Vagina (tissue), 2 donors: ENCODE measurements around the gene CX3CL1.

Experiments used
- CTCF ChIP-seq, 3 experiments: fragments of 450-650 bp in 2 of 3; fragments of 200-600 bp in 1 of 3; sonication (generic) in 1 of 3; IDR thresholded peaks; one replicate each; pipeline ENCODE4 v1.5.1; 2017 to 2019; ENCODE audit warnings: antibody characterized with exemption in 3 of 3, mild to moderate bottlenecking in 2 of 3, moderate library complexity in 2 of 3
- POLR2A ChIP-seq, 2 donors: fragments of 450-650 bp; IDR thresholded peaks; one replicate each; pipeline ENCODE4 v1.6.1; 2017; ENCODE audit warnings: antibody characterized with exemption in 2 of 2, mild to moderate bottlenecking in 2 of 2, moderate library complexity in 2 of 2

DNA sequence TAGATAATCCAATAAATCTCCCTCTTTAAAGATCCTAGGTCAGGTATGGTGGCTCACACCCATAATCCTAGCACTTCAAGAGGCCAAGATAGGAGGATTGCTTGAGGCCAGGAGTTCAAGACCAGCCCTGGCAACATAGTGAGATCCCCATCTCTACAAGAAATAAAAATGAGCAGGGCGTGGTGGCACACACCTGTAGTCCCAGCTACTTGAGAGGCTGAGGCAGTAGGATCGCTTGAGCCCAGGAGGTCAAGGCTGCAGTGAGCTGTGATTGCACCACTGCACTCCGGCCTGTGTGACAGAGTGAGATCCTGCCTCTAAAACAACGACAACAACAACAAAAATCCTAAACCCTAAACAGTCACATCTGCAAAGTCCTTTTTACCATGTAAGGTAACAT is 15.7 kb upstream of the CX3CL1 start:
- no peak for TF ChIP-seq CTCF (IDR thresholded peaks at IDR 0.05)
- no peak for TF ChIP-seq POLR2A (IDR thresholded peaks at IDR 0.05)
